ENCODE data around the gene LDLR.

DNA sequence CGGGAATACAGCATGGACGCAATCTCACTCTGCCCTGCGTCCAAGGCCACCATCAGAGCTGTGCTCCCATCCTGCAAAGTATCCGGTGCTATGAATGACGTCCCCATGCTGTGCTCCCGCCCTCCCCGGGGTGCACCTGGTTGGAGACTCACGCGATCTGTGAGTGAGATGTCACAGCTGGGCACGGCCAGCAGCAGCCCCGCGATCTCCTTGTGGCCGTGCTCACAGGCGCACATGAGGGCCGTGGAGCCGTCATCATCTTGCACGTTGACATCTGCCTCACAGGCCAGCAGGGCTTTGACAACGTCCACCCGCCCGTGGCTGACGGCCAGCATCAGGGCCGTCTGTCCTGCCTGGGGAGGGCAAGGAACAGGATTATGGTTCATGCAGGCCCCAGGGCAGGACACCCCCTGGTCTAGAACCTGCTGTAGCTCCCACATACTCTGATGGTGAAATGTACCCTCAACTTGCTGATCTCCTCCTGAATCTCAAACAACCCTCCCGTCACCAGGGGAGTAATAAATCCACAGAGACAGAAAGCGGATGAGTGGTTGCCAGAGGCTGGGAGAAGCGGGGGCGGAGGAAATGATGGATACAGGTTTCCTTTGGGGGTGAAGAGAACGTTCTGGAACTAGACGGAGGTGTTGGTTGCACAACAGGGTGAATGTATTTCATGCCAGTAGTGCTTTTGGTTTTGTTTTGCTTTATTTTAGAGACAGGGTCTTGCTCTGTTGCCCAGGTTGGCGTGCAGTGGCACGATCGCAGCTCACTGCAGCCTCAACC lies 80.8 kb downstream of the LDLR start:
- no peak for TF ChIP-seq POLR2A (IDR thresholded peaks at IDR 0.05)
- TF ChIP-seq, protein P1, sequence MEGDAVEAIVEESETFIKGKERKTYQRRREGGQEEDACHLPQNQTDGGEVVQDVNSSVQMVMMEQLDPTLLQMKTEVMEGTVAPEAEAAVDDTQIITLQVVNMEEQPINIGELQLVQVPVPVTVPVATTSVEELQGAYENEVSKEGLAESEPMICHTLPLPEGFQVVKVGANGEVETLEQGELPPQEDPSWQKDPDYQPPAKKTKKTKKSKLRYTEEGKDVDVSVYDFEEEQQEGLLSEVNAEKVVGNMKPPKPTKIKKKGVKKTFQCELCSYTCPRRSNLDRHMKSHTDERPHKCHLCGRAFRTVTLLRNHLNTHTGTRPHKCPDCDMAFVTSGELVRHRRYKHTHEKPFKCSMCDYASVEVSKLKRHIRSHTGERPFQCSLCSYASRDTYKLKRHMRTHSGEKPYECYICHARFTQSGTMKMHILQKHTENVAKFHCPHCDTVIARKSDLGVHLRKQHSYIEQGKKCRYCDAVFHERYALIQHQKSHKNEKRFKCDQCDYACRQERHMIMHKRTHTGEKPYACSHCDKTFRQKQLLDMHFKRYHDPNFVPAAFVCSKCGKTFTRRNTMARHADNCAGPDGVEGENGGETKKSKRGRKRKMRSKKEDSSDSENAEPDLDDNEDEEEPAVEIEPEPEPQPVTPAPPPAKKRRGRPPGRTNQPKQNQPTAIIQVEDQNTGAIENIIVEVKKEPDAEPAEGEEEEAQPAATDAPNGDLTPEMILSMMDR (IDR thresholded peaks at IDR 0.05 in 8 of 11, conservative IDR thresholded peaks at IDR 0.05 in 3 of 11), result no peak
